GM18507 (cell line): Measurements from ENCODE around the gene PLA2G4E.

Experiments used
- DNase-seq: peaks from one replicate; pipeline ENCODE4 v3.0.0; 2011; ENCODE audit warnings: low read depth; ENCODE audit not compliant: insufficient read length; ENCODE audit errors: extremely low spot score
- FAIRE-seq: peaks from 2 replicates; lab custom pipeline; 2011; peaks lifted over from hg19 to GRCh38; lab: Jason Lieb, UNC

PLA2G4E gene

DNA sequence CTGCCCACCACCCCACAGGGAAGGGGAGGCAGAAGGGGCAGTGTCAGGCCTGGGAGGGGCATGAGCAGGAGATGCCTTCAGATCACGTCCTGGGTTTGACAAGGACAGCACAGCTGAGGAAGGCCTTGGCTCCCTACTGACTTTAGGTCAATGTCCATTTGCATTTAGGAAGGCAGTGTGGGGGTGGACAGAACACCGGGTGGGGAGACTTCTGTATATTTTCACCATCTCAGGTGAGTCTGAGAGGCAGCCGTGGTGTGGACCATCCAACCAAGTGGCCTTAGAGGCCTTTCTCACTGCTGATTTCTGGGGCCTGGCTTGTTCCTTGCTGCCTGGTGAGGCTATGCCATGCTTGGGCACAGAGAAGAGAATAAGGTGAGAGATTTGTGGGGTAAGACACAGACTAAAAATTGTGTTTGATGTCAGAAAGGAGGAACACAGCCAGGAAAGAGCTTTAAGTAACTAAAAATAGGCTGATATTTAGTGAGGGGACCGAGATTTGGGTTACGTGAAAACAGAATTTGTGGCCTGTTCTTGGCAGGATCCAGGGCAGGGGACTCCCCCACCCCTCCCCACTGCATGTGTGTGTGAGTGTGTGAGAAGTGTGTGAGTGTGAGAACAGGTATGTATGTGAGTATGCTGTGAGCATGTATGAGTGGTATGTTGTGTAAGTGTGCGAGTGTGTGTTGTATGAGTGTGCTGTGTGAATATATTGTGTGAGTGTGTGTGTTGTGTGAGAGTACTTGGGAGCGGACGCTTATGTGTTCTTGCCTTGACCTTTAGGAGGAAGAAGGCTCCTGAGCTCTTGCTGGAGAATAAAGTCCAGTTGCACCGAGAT lies 11.8 kb upstream of the PLA2G4E start:
- no peak for DNase-seq
- peak; percentile 74 for FAIRE-seq

DNA sequence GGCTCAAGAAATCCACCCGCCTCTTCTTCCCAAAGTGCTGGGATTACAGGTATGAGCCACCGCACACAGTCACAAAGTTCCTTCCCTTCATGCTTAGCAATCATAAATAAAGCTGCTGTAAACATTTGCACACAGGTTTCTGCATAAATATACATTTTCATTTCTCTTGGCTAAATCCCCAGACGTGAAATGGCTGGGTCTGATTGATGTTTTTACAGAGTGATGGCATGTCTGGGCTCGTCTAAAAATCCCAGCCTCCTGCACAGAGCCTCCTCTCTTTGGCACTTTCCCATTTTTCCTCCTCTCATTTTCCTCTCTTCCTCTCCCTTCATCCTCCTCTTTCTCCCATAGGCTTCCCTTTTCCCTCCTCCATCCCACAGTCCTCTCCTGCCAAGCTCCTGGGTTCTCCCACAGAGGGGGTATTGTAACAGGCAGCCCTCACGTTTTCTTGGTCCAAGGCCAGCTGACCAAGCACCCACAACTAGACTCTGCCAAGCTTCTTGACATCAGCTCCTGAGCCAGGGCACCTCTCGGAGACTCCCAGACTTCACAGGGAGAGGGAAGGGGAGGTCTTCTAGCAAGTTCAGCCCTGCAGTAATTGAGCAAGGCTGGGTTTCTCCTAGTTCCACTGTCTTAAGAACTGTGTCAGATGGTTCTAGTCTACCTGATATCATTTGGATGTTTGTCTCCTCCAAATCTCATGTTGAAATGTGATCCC lies 10.5 kb upstream of the PLA2G4E start:
- FAIRE-seq (no peak), DNase-seq (no peak)

DNA sequence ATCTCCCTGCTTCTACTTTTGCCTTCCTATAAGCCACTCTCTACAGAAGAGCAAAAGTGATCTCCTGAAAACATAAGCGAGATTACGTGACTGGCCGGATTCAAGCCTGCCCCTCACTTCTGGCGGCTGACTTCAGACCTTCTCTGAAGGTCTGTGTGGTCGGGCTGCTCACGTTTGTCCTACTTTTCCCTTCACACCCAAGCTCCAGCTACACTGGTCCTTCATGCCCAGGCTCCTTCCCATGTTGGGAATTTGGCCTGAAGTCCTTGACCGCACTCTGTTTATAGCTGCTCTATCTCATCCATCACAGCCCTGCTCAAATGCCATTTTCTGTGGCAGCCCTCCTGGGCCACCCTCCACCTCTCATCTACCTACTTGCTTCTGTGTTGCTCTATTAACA lies 6.7 kb upstream of the PLA2G4E start:
- FAIRE-seq (no peak), DNase-seq (no peak)

DNA sequence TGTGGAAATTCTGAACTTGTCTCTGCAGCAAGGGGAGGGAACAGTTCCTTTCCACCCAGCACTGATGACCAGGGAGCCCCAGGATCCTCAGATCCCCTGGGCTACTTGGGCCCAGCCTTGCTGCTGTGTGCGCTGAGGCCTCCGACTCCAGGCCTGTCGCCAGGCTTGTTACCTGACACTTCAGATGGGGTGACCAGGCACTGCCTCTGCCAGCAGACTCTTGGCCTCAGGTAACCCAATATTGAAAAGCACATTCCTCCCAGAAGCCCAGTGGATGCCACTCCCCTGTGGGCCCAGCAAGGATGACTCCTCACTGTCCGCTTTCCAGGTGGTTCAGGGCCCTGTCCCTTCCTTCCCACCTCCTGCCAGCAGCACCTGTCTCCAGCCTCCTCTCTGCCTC lies 3.5 kb upstream of the PLA2G4E start:
- FAIRE-seq: no peak
- no peak for DNase-seq

DNA sequence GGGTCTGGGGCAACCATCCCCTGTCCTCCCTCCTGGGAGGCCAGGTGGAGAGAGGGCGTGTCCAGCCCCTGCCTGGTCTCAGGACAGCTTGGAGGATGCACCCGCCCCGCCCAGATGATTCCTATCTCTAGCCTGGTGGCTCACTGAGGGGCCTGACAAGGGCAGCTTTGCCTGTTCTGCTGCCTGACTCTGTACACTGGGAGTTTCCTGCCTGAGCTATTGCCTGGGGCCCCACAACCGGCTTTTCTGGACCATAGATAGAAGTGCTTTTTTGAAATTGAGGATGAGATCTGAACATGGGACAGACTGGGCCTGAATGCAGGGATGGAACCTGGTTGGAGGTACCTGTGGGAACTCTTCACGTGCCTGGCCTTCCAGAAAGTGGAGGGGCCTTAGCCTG lies 751 bp upstream of the PLA2G4E start:
- DNase-seq (no peak), FAIRE-seq (no peak)

DNA sequence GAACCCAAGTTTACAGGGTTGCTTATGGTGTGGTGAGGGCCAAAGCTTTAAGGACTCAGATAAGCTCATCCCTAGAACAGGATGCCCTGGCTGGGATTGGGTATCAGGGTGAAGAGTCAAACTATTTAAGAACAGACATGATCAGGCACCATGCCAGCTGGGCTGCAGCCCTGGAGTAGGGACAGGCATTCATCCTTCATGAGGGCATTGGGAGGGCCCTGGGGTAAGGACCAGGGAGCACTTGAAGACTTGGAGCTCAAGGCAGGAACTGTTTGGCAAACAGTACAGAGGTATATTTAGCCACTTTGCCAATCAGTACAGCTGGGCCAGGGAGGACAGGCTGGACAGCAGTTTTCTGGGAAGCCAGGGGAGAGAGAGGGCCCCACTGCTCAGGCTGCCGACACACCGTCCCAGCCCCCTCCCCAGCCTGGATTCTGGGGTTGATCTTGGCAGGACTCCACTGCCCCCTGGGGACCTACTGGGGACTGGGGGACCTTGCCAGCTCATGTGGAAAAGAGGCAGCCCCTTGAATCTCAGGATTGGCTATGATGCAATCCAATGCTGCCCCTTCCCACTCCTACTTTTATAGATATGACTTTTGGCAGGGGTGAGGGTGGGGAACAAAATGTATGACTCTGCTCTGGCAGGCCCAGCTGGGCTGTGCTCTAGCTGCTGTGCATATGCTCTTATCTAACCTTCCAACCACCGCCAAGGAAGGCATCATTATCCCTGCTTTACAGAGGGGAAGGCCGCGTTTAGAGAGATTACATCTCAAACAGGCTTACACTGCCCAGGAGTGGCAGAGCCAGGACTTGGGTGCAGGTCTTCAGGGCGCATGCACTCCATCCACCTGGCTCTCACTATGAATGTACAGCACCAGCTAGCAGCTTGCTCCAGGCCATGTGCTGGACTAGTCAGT lies 2.3 kb downstream of the PLA2G4E start:
- FAIRE-seq (no peak), DNase-seq (no peak)

DNA sequence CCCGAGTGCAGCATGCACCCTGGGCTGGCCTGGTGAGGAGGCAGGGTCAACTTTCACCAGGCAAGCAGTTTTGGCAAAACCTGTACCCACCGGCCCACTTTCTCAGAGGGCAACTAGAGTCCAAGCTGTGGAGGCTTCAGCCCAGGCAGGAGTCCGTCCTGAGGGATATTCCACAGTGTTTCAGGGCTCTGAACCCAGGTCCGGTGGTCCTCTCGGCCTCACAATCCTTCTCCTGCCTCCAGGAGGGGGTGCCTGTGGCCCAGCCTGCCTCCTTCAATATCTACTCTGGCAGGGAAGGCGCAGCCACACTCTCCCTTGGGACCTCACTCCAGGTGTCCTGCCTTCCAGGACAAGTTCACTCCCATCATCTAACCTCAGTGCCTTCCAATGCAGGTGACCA lies 3.9 kb downstream of the PLA2G4E start:
- DNase-seq (no peak), FAIRE-seq (no peak)

DNA sequence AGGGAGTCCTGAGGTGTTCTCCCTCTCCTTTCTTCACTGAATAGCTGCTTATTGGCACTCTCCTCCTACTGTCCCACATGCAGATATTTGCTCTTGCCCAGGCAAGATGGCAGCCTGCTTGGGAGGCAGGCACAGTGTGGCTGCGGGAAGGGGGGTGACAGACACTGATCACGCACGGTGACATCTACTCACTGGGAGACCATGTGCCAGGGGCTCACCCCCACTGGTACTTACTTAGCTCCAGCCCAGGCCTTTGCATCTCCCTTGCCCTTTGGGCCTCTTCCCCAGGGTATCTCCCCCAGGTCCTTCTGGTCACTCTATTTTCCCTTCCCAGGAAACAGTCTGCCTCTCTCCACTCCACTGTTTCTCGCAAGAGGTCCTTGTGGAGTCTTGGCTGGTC lies 6.4 kb downstream of the PLA2G4E start:
- no peak for DNase-seq
- FAIRE-seq: no peak

DNA sequence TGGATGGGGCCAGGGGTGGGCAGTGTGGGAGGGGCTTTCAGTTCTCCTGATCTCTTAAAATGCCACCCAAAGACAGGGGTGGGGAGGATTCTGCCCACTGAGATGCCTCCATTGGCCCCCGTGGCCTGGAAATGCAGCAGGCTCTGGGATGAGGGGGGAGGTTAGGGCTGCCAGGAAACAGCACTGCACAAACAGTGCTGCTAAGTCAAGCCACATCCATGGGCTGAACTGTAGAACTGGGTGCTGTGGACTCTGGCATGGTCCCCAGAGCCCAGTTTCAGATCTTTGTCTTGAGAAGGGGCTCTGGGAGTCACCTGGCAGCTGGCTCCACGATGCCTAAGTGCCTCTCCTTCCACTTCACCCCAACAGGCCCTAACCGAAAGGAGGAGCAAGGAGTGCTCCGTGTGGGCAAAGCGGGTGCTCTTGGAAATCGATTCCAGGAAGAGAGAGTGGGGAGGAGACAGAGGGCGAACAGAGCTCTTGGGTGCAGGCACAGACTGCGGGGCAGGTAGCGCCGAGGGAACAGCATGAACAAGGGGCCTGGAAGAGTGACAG lies 7.8 kb downstream of the PLA2G4E start:
- no peak for DNase-seq
- FAIRE-seq: no peak

DNA sequence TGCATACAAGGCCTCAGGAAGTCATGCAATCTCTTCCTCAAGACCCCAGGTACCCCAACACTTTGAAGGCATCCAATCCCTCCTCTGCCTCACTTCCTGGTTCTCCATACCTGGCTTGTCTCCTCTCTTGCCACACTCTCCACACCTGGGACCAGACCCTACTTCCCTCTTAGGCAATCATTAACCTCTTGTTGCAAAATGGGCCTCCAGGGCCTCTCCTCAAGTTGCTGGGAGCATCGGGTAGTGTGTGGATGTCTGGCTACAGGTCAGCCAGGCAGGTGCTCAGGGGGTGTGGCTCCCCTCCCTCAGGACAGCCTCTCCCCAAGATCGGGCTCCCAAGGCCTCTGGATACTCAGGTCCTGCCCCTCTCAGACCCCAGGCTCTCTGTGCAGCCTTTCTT lies 8.6 kb downstream of the PLA2G4E start:
- DNase-seq (no peak), FAIRE-seq (no peak)

DNA sequence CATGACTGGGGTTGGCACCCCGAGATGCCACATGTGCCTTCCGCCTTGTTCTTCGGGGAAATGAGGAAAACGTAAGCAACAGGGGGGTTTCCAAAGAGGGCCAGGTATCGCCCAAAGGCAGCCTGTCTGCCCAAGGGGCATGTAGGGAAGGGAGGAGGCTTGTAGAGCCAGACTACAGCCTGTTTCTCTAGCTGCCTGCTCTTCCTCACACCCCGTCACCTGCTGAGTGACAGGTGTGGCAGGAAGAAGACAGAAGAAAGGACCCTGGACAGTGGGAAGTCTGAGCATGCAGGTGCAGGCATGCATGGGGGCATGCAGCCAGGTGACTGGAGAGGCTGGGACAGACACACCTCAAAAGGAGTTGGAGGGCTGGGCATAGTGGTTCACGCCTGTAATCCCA lies 9.8 kb downstream of the PLA2G4E start:
- FAIRE-seq (no peak), DNase-seq (no peak)

DNA sequence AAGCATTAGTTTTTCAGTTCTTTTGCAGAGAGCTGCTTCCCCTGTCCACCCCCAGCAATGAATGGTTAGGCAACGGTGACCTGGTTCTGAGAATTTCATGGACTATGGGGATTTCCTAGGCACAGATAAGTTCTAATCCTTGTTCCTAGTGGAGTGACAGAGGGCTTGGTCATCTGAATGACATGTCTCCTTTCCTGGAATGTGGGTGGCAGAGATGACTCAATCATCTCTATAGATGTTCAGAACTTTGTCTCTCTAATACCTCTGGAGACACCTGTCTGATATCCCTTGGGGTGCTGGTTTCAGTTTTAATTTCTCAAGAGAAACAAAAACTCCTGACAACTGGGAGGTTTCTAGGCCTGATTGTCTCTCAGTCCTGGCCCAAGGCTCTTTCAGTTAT lies 10.4 kb downstream of the PLA2G4E start:
- peak; percentile 94 for FAIRE-seq
- peak; percentile 54 for DNase-seq

DNA sequence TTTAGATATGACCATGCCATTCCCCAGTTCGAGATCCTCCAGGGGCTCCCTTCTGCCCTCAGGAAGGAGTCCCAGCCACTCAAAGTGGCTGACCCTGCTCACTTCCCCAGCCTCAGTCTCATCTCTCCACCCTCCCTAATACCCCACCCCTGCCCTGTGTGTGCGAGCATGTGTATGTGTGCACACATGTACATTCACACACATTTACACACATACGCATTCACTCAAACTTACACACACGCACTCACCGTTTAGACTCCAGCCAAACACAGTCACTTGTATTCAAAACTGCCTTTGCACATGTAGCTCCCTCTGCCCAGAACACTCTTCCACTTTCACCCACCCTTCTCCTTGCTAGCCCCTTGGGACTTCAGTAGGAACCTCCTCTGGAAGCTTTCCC lies 11.4 kb downstream of the PLA2G4E start:
- DNase-seq (no peak), FAIRE-seq (no peak)

DNA sequence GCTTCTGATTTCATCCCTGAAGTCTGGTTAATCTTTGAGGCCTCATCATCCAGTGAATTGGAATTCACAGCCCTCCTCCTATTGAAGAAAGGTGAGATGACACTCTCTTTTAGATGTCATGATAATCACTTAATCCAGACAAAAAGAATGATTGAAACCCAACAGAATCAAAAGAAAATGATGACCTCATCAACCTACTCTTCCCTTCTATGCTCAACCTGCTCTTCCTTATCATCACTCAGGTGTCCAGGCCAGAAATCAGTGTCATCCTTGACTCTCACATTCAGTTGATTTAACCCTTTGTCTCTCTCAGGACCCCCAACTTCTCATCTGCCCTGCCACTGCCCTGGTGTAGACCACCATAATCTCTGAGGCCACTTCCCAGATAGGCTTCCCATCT lies 11.8 kb downstream of the PLA2G4E start:
- DNase-seq: no peak
- no peak for FAIRE-seq

DNA sequence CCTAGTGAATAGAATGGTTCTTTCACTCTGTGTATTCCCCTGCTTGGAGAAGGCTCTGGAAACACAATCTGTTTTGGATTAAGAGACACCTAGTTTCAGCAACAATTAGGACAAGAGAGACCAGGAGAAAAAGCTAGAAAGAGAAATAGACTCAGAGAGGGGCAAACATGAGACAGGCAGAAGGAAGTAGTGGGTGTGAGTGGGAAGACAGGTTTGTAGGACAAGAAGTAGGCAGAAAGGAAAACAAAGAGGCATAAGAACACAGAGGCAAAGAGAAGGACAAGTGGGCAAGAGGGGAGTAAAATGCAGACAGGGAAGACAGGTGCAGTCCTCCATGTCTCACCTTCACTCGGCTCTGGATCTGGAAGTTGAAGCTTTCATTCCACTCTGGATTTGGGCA lies 13.5 kb downstream of the PLA2G4E start:
- FAIRE-seq: no peak
- no peak for DNase-seq

DNA sequence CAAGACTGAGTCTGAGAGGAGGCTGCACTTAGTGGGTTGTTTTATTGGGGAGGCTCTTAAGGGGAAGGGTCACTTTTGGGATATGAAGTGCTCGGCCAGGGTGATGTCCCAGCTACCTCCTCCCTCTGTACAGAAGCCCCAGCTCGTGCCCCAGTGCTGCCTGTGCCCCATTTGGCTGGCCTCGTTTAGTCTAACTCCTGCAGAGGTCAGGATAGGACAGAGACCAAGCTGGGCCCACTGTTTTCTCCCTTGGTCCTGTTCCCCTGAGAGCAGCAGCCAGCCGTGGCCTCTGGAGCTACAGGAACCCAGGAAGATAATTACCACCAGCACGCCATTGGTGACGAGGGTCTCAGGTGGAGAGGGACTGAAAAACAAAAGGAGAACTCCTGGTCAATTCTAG lies 18.5 kb downstream of the PLA2G4E start:
- FAIRE-seq: no peak

DNA sequence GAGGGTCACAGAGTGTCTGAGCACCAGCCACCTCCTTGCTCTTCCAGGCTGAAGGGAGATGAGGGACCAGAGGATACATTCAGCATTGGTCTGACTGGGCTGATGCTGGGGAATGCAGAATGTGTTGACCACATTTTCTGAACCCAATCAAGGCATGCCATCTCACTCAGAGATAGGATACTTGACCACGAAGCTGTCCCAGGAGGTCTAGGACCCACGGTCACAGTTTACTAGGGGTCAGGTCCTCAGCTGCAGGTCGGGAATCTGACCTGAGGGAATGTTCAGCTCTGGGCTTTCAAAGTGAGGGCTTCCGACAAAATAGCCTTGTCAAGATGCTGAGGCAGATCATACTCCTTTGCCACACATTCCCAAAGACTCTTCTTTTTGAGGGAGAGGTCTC lies 19.6 kb downstream of the PLA2G4E start:
- DNase-seq (no peak), FAIRE-seq (no peak)

More for the DNA sequence above, 18.5 kb downstream of the PLA2G4E start:
- no peak for DNase-seq

DNA sequence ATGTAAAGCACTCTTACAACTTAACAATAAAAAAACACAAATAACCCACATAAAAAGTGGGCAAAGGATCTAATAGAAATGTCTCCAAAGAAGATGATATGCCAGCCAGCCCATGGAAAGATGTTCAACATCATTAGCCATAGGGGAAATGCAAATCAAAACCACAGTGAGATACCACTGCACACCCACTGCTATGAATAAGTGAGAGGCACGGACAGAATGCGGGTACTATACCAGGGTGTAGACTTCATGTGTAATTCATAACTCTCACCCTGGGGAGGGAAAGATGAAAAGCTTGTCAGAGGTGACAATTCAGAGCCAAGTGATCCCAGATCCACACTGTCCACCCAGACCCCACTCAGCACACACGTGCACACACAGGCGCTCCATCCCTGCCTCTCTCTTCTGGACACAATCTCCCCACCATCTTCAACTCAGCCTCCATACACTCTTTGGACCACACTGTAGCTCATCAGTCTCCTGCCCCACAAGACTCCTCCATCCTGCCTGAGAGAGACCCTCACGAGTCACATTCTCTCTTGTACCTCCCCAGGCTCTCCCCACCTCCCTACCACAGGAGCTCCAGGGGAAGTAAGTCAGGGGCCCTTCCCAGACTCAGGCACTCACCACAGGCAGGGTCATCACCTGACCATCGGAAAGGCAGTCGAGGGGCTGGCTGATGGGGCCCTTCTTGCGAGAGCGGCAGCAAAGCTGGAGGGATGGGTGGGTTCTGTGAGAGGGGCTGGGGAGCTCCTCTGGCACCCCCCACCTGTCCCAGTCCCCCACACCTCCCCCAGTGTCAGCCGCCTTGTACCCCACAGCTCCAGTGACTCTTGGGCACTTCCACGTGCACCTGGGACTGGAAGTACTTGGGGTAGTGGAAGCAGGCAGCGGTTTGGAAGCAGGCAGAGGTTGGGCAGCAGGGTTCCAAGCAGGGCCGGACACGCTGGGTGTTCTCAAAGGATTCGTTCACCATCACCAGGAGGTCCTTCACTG lies 21.3 kb downstream of the PLA2G4E start:
- no peak for DNase-seq
- FAIRE-seq: peak; percentile 78

DNA sequence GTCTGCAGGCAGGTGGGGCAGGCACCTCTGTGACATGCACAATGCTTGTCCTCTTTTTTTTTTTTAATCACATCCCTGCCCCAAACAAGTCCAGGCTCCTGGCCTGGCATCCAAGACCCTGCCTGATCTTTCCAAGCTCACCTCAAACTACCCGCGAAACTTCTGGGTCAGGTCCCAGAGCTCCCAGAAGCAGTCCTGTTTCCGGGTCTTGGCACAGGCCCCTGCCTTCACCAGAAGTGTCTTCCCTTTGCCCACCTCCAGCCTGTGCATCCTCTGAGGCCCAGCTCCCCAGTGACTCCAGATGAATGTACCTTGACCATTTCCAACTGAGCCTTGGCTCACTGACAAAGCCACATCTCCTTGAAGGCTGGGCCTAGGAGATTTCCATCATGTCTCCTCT lies 23.0 kb downstream of the PLA2G4E start:
- no peak for DNase-seq
- no peak for FAIRE-seq
